ENCODE measurements around the gene PDE1C.

DNA sequence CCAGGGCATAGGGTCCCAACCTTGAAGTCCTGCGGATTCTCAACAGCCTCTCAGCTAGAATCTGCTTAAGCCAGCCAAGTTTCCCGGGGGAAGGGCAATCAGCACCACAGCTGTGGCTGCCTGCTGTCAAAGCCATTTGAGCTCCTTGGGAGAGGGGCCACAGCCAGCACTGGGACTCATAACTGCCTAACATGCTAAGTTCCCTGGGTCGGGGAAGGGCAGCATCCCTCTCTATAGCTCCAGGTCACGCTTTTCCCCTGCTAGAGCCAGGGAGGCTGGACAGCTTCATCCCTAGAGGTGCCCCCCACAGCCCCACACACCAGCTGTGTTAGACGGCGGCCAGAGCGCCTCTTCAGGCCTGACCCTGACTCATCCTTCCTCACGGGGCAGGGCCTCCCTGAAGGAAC is 49.6 kb upstream of the PDE1C start:
- TF ChIP-seq, protein P1, sequence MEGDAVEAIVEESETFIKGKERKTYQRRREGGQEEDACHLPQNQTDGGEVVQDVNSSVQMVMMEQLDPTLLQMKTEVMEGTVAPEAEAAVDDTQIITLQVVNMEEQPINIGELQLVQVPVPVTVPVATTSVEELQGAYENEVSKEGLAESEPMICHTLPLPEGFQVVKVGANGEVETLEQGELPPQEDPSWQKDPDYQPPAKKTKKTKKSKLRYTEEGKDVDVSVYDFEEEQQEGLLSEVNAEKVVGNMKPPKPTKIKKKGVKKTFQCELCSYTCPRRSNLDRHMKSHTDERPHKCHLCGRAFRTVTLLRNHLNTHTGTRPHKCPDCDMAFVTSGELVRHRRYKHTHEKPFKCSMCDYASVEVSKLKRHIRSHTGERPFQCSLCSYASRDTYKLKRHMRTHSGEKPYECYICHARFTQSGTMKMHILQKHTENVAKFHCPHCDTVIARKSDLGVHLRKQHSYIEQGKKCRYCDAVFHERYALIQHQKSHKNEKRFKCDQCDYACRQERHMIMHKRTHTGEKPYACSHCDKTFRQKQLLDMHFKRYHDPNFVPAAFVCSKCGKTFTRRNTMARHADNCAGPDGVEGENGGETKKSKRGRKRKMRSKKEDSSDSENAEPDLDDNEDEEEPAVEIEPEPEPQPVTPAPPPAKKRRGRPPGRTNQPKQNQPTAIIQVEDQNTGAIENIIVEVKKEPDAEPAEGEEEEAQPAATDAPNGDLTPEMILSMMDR (IDR thresholded peaks at IDR 0.05), result no peak
- no peak for TF ChIP-seq EZH2 (IDR thresholded peaks at IDR 0.05; ENCODE audit: borderline replicate concordance, insufficient read depth, low read depth, low read length, poor library complexity, severe bottlenecking)
